Fibroblast of skin of left quadriceps (primary cell): ENCODE measurements around the gene QPRT.
"Not testable (repeated sequence)": the region's sequence is repeated elsewhere in the genome, so short reads cannot be mapped to it uniquely, and the experiment has no call there.

Source experiments
- DNase-seq, 2 experiments: peaks; one replicate each; pipeline ENCODE4 v3.0.0-alpha.2; 2013; ENCODE audit warnings: low read depth in 2 of 2

The QPRT gene

GRCh38 chr16:29678691-29679267 lies at the start of gene QPRT:
Gene QPRT (plus strand): TSS chr16:29679180. CDS start chr16:29679198, 18 bp downstream.
- DNase-seq: peak; percentile 51

GRCh38 chr16:29629318-29629717 lies 49.7 kb upstream of the QPRT start:
- DNase-seq: not testable (repeated sequence)

GRCh38 chr16:29631658-29632057 lies 47.3 kb upstream of the QPRT start:
- not testable (repeated sequence) for DNase-seq

- not testable (repeated sequence) for DNase-seq
These were observed 43.1 kb upstream of the QPRT start for GRCh38 chr16:29635902-29636301.

DNA sequence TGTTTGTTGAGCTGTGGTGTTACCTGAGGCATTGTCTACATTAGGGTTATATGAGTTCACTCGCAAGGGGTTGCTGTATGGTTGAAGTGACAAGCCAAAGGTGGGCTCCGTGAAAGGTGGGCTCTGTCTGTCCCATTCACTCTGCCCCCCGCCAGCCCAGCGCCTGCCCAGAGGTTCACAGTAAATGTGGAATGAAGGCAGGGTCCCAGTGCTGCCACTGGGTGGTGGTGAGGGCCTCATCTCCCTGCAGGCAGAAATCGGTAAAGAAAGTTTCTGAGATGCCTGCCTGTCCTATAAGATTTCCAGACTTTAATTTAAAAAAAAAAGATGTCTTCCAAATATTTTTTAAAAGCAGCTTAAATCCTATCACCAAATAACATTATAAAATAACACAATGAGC lies 42.6 kb upstream of the QPRT start:
- DNase-seq: not testable (repeated sequence)

- not testable (repeated sequence) for DNase-seq
These were observed 40.2 kb upstream of the QPRT start for GRCh38 chr16:29638751-29639150.

GRCh38 chr16:29641561-29641960 lies 37.4 kb upstream of the QPRT start:
- DNase-seq: no peak

DNA sequence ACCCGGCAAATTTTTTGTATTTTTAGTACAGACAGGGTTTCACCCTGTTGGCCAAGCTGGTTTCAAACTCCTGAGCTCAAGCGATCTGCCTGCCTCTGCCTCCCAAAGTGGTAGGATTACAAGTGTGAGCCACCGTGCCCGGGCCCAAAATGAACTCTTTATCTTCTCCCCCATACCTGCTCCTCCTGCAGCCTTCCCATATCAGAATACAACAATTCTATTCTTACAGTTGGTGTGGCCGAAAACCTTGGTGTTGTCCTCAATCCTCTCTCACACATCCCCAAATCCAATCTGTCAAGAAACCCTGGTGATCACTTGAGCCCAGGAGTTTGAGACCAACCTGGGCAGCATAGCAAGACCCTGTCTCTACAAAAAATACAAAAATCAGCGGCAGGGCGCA lies 35.4 kb upstream of the QPRT start:
- no peak for DNase-seq

- DNase-seq: no peak
These were observed 34.6 kb upstream of the QPRT start for GRCh38 chr16:29644338-29644857.

DNA sequence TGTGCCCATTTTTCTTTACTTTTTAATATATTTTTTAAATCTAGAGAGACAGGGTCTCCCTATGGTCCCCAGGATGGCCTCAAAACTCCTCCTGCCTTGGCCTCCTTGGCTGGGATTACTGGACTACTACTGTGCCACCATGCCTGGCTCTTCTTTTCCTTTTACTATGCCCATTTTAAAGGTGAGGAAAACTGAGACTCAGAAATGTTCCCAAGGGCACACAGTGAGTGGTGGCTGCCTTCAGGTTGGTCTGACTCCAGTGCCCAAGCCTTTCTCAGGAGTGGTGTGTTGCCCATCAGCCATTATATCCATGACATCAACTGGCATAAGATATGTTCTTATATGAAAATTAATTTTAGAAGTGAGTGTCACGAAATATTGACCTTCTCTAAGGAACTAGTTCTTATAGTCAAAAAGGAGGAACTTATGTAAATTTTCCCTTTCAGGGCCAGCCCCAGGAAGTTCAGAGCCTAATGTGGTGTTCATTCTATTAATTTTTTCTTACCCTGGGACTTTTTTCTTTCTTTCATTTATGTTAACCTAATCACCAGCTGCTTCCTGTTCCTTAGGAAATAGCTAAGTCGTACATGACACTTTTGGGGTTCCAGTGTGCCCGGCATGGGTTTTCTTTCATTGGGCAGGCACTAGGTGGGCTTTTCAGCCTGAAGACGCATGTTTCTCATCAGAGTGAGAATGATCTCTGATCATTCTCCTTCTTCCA lies 33.8 kb upstream of the QPRT start:
- DNase-seq: no peak

DNA sequence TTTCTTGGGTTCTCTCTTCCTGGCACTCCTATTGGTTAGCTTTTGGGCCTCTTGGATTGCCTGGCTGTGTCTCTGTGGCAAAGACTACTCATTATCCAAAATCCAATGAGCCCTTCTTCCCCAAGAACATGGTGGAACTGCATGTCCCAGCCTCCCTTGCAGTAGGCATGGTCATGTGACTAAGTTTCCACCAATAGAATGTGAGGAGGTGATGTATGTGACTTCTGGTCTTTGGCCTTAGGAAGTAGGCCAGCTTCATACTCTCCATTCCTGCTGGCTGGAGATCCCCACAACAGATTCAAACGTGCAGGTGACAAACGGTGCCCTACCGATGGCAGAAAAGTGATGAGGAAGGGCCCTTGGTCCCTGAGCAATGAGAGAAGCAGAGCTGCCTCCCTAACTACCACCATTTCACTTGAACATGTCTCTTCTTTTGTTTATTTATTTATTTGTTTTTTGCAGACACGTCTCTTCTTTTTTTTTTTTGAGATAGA lies 33.2 kb upstream of the QPRT start:
- no peak for DNase-seq

GRCh38 chr16:29646947-29647346 lies 32.0 kb upstream of the QPRT start:
- DNase-seq: no peak

DNA sequence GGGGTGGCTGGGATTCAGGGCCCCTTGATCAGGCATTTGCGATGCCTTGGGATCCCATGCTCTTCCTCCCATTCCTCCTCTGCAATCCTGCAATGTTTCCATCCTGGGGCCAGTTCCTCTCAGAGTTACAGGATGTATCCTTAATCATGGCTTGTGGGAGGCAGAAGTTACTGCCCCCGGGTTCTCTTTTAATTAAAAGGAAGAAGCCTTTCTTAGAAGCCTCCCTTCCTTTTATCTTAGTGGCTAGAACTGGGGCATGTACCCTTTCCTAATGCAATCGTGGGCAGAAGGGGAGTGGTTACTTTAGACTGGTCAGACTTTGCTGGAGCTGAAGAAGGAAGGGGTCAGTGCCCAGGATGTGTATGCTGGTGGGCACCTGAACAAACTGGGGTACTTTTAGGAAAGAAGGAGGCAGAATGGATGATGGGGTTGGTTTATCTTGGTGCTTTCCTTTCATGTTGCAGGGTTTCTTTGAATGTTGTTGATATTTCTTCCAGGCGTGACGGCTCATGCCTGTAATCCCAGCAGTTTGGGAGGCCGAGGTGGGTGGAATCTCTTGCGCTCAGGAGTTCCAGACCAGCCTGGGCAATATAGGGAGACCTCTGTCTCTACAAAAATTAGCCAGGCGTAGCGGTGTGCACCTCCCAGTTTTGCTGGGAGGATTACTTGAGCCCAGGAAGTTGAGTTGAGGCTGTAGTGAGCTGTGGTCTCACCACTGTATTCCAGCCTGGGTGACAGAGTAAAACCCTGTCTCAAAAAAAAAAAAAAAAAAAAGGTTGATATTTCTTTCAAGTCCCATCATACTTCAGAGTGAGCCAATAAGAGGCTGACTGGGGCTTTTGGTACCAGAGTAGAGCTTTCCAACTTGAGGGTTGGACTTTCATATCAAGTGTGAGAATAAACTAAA lies 29.1 kb upstream of the QPRT start:
- no peak for DNase-seq

GRCh38 chr16:29650771-29651170 lies 28.2 kb upstream of the QPRT start:
- no peak for DNase-seq

DNA sequence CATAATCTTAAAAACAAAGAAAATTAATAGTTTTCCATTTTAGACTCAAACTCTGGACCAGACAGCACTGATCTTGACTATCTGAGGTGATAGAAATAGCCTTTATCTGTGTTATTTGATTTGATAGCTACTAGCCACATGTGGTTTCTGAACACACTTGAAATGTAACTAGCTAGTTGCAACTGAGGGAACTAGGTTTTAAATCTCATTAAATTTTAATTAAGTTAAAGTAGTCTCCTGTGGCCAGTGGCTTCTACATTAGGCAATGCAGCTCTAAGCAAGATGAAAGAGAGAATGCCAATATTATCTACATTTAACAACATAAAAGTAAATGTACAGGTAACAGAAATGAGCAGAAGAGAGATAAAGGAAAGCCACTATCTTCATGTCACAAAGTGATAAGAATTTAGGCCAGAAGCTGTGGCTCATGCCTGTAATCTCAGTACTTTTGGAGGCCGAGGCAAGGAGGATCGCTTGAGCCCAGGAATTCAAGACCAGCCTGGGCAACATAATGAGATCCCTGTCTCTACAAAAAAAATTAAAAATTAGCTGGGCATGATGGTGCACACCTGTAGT lies 27.1 kb upstream of the QPRT start:
- no peak for DNase-seq

DNA sequence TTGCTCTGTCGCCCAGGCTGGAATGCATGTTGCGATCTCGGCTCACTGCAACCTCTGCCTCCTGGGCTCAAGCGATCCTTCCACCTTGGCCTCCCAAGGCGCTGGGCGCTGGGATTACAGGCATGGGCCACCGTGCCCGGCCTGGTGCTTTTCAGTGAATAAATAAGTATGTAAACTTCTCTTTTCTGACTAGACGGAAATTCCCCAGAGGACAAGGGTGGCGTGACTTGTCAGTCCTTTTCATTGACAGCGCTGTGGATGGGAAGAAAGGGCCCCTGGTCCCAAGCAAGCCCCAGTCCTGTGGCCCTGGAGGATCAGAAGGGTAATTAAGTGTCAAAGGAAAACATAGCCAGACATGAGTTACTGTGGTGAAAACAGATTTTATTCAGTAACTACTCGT lies 25.5 kb upstream of the QPRT start:
- DNase-seq: no peak

- not testable (repeated sequence) for DNase-seq
These were observed 25.1 kb upstream of the QPRT start for GRCh38 chr16:29653890-29654289.

DNA sequence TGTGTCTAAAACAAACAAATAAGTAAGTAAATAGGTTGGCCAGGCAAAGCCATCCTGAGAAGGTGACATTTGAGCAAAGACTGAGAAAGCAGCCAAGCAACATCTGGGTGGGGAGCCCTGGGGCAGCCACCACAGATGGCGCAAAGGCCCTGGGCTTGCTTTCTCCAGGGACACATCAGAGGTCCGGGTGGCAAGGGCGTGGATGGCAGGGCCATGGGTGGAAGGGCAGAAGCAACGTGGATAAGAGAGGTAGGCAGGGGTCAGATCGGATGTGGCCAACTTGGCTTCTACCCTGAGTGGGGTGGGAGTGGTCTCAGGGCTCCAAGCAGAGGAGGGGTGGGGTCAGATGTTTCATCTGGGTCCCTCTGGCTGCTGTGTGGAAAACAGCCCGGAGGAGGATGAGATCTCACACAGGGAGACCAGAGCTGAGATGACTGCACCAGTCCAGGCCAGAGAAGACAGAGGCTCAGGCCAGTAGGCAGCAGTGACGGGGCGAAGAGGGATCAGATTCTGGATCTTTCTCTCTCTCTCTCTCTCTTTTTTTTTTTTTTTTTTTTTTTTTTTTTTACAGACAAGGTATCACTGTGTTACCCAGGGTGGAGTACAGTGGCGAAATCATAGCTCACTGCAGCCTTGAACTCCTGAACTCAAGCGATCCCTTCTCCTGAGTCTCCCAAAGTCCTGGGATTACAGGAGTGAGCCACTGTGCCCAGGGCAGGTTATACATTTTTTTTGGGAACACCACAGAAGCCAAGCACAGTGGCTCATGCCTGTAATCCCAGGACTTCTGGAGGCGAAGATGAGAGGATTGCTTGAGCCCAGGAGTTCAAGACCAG lies 22.1 kb upstream of the QPRT start:
- DNase-seq: no peak

DNA sequence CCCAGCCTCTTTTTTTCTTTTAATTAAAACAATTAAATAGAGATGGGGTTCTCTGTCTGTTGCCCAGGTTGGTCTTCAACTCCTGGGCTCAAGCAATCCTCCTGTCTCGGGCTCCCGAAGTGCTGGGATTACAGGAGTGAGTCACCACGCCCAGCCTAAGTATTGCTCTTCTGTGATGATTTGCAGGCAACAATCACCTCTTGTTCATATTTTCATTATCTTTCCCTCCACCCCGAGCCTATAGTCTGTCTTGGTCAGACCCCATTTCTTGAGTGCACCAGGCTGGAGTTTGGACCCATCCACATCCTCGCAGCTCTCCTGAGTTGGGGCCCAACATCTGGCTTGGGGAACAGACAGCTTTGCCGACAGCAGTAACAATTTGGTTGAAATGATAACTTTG lies 20.3 kb upstream of the QPRT start:
- no peak for DNase-seq

DNA sequence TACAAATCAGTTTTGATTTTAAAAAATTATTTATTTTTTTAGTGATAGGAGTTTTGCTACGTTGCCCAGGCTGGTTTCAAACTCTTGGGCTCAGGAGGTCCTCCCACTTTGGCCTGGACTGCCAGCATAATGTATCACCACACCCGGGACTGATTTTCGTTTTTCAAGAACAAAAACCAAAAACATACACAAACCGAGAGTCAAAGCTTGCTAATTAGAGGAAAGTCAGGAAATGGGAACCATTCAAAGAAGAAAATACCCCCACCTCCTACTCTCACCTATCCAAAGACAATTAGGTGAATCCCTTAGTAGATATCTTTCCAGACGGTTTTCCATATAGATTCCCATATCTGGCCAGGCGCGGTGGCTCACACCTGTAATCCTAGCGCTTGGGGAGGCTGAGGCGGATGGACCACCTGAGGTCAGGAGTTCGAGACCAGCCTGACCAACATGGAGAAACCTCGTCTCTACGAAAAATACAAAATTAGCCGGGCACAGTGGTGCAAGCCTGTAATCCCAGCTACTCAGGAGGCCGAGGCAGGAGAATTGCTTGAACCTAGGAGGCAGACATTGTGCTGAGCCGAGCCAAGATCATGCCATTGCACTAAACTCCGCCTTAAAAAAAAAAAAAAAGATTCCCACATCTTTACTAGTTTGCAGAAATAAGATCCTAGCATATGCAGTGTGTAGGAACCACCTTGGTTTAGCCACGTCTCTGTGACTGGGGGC lies 16.8 kb upstream of the QPRT start:
- DNase-seq: no peak
